CD4-positive, alpha-beta T cell treated with Interleukin-1 beta for 1 hour (primary cell): ENCODE data around the gene SCGB1C1.
A peak's percentile ranks its signal among the peaks of the same experiment; 100 is the strongest.

Source experiments
- DNase-seq, 2 donors: peaks; one replicate each; pipeline ENCODE4 v3.0.0-alpha.2; 2020 to 2022

SCGB1C1 gene

DNA sequence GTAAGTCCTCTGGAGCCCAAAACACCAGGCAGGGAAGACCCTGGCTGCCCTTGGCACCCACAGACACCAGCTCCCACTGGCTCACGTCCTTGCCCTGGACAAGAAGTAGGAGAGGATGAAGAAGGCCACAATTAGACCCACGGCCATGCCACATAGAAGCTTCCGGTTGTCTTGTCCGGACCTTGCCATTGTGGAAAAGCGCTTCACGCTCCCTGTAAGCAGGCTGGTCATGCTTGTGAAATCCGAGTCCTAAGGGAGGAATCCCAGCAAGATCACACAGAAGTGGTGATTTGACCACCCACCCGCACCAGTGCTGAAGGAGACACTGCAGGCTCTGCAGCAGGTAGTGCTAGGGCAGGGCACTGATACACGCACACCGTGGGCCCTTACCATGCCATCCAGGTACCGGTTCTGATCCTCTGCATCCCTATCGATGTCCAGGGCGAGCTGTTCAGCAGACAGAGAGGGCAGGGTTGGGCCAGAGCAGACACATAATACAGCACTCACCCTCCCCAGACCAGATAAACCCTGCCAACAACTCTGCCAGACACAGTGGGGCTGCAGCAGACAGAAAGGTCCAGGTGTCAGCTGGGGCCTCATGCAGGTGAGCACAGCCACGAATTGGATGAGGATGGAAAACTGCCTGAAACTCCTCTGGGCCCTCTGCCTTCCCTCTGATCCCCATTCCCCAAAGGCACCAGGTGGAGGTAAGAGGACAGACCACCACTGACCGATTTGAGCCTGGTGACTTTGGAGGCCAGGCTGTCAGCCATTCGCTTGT lies 12.5 kb downstream of the SCGB1C1 start:
- DNase-seq, result no peak

DNA sequence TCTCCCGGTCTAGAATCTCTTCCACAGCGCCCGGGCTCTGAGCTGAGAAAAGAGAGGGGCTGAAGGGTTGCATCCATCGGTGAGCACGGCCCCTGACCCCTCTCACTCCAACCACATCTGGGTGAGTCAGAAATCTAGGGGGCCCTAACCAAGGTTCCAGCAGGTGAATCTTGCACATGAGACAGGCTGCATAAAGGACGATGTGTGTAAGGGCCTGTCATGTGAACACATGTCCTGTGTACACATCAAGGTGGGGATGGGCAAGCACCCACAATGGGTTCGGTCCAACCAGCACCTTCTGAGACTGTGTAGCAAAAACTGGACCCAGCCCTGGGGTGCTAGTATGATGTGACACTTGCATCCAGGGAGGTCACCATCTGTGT lies 13.1 kb downstream of the SCGB1C1 start:
- no peak for DNase-seq

- DNase-seq, result peak in 1 of 2 donors; percentile 17
Measured at GRCh38 chr11:206526-207207, 13.8 kb downstream of the SCGB1C1 start.

DNA sequence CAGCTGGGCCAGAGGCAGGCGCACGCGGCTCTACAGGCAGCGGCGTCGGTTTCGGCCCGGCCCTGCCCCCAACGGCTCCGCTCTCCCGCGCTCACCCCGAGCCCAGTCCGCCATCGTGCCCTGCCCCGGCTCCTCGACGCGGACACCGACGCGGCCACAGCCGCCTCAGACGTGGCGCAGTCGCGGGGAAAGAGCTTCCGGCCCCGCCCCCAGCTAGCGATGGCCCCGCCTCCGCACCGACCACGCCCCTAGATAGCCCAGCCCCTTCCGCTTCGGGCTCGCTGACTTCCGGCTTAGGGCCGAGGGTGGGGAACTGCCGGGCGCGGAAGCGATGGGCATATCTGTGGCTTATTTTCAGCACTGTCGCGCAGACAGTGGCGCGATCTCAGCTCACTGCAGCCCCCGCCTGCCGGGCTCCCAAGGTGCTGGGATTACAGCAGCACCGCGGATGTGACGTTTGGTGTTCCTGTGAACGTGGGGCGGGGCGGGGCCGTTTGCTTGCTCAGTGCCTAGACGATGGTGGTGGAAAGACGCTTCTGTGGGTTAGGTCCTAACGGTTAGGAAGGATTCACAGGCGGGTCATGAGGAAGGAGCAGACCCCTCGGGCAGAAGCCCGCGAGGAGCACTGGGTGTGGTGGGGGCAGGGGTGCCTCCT lies 14.5 kb downstream of the SCGB1C1 start, which contains the start of the genes BET1L and RIC8A:
Gene BET1L, minus strand, starts transcription at position 192 of the 655 bp plus-strand sequence. Its CDS starts 78 bp downstream, at position 114.
Gene RIC8A, plus strand, starts transcription at position 501 of the 655 bp plus-strand sequence. CDS start 1,147 bp downstream, outside the sequence.
- peak; percentile 98 to 99 for DNase-seq

GRCh38 chr11:207863-208180 lies 14.9 kb downstream of the SCGB1C1 start:
- no peak for DNase-seq

GRCh38 chr11:208181-208916 lies 15.5 kb downstream of the SCGB1C1 start:
- DNase-seq, result peak; percentile 85 to 86

GRCh38 chr11:208917-209260 lies 16.0 kb downstream of the SCGB1C1 start:
- no peak for DNase-seq

DNA sequence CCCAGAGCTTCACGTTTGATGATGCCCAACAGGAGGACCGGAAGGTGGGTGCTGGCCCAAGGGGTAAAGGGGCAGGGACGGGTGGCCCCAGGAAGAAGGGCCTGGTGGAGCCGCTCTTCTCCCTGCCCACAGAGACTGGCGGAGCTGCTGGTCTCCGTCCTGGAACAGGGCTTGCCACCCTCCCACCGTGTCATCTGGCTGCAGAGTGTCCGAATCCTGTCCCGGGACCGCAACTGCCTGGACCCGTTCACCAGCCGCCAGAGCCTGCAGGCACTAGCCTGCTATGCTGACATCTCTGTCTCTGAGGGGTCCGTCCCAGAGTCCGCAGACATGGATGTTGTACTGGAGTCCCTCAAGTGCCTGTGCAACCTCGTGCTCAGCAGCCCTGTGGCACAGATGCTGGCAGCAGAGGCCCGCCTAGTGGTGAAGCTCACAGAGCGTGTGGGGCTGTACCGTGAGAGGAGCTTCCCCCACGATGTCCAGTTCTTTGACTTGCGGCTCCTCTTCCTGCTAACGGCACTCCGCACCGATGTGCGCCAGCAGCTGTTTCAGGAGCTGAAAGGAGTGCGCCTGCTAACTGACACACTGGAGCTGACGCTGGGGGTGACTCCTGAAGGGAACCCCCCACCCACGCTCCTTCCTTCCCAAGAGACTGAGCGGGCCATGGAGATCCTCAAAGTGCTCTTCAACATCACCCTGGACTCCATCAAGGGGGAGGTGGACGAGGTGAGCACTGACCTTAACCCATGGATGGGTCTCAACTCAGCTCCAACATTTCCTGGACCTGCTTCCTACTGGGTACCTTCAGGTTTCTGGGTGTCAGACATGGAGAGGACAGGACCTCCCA lies 16.6 kb downstream of the SCGB1C1 start:
- DNase-seq, result no peak

- DNase-seq, result no peak
Measured at GRCh38 chr11:210122-210802, 17.4 kb downstream of the SCGB1C1 start.

DNA sequence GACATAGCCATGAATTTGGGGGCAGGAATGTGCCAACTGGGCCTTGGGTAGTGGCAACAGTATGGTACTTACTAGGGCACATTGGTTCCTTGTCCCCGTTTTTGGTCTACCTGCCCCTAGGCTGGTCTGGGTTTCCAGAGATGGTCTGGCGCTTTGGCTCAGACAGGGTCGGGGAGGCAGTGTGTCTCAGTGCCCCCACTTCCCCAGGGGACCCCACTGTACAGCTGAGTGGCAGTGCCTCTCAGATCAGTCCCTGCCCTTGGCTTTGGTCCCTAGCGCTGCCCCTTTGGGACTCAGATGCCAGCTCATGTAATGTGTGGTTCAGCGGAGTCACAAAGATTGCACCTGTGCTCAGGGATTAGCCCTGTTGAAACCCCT lies 17.9 kb downstream of the SCGB1C1 start:
- DNase-seq, result no peak

DNA sequence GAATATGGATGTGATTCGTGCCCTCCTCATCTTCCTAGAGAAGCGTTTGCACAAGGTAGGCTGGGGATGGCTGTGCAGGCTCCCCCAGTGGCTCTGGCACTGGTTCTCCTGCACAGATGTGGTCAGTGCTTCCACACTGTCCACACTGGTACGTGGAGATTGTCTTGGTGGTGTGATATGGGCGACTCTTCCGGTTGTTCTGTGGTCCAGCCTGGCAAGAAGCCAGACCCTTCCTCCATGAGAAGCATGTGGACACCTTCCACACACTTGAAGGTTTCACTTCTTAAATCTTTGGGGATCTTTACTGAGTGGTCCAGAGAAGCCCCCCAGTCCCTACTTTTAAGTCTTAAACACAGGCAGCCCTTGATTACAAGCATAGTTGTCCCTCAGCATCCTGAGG lies 18.4 kb downstream of the SCGB1C1 start:
- no peak for DNase-seq

- no peak for DNase-seq
Measured at GRCh38 chr11:211741-212140, 18.9 kb downstream of the SCGB1C1 start.

- no peak for DNase-seq
Measured at GRCh38 chr11:212150-213100, 19.5 kb downstream of the SCGB1C1 start.

DNA sequence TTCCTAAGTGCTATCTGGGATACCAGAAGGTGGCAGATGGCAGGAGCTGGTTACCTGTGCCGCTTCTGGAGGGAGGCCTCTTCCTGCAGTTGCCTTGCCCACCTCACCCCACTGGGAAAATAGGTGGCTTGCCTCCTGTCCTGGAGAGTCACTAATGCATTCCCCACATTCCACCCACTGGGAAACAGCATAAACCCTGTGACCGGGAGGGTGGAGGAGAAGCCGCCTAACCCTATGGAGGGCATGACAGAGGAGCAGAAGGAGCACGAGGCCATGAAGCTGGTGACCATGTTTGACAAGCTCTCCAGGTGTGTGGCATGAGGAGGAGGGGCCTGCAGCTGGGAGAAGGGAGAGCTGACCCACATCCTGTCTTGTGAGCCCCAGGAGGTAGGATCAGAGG lies 20.2 kb downstream of the SCGB1C1 start:
- no peak for DNase-seq

GRCh38 chr11:214083-214482 lies 21.2 kb downstream of the SCGB1C1 start:
- no peak for DNase-seq

DNA sequence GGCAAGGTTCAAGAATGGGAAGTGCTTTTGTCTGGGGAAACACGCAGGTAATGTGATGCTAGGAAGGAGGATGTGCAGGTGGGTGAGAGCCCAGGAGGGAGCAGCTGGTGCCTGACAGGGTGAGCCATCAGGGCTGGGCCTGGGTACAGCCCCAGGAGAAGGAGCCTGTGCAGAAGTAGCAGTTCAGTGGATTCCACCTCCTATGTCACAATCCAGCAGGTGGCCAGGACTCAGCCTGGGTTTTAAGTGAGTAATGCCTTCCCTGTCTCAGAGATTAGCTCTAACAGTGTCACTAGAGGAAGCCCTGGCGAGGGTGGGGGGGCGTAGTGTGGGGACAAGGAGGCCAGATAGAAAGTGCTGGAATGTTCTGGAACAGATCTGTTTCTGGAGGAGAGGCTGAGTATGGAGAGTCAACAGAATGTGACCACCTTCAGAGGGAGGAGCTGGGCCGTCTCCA lies 22.7 kb downstream of the SCGB1C1 start:
- no peak for DNase-seq

GRCh38 chr11:216081-216974 lies 23.4 kb downstream of the SCGB1C1 start:
- no peak for DNase-seq

DNA sequence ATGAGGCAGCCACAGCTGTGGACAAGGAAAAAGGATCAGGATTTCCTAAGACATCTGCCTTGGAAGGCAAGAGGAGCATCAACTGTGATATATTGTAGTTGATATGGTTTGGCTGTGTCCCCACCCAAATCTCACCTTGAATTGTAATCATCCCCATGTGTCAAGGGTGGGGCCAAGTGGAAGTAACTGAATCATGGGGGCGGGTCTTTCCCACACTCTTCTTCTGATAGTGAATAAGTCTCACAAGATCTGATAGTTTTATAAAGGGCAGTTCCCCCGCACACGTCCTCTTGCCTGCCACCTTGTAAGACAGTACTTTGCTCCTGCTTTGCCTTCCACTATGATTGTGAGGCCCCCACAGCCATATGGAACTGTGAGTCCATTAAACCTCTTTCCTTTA lies 24.8 kb downstream of the SCGB1C1 start:
- DNase-seq, result no peak
